DOHH2 (cell line): ENCODE data around the gene ABR.

Experiments
- EZH2phosphoT487 ChIP-seq: fragments of 200-600 bp; sonication (generic); IDR thresholded peaks from 2 replicates; pipeline ENCODE4 v1.6.1; 2017; ENCODE audit warnings: borderline replicate concordance, mild to moderate bottlenecking, antibody characterized with exemption, low read length, moderate library complexity, mixed read lengths
- TF ChIP-seq, protein P1 (sequence below): fragments of 200-600 bp; sonication (generic); IDR thresholded peaks from one replicate; pipeline ENCODE4 v1.5.1; 2014; ENCODE audit warnings: antibody characterized with exemption, mild to moderate bottlenecking, low read depth, low read length; ENCODE audit not compliant: poor library complexity, severe bottlenecking

- TF ChIP-seq, protein P1, sequence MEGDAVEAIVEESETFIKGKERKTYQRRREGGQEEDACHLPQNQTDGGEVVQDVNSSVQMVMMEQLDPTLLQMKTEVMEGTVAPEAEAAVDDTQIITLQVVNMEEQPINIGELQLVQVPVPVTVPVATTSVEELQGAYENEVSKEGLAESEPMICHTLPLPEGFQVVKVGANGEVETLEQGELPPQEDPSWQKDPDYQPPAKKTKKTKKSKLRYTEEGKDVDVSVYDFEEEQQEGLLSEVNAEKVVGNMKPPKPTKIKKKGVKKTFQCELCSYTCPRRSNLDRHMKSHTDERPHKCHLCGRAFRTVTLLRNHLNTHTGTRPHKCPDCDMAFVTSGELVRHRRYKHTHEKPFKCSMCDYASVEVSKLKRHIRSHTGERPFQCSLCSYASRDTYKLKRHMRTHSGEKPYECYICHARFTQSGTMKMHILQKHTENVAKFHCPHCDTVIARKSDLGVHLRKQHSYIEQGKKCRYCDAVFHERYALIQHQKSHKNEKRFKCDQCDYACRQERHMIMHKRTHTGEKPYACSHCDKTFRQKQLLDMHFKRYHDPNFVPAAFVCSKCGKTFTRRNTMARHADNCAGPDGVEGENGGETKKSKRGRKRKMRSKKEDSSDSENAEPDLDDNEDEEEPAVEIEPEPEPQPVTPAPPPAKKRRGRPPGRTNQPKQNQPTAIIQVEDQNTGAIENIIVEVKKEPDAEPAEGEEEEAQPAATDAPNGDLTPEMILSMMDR = no peak
- no peak for TF ChIP-seq EZH2phosphoT487
These were observed 102.8 kb downstream of the ABR start for GRCh38 chr17:1076982-1077302.
